Endodermal cell (in vitro differentiated cells): ENCODE results near the gene SMAD7. TPM values are rescaled to one million over a fixed set of nuclear protein-coding genes. Genes with fewer than 3 reads are reported as not detected.
A peak's percentile ranks its signal among the peaks of the same experiment; 100 is the strongest.

Experiments
- DNase-seq: peaks from one replicate; pipeline ENCODE4 v3.0.0-alpha.2; 2017
- H3K27ac ChIP-seq: 2 replicates; pipeline ENCODE4 v1.5.1; 2013; ENCODE audit warnings: mild to moderate bottlenecking, low read depth, low read length, moderate library complexity
- H3K27me3 ChIP-seq: 2 replicates; pipeline ENCODE4 v1.6.1; 2013; ENCODE audit warnings: mild to moderate bottlenecking, low read length, moderate library complexity; ENCODE audit not compliant: insufficient read depth, control insufficient read depth, poor library complexity, severe bottlenecking
- H3K36me3 ChIP-seq: 2 replicates; pipeline ENCODE4 v1.7.0; 2013; ENCODE audit warnings: mild to moderate bottlenecking, low read length, moderate library complexity; ENCODE audit not compliant: control insufficient read depth, insufficient read depth
- H3K4me1 ChIP-seq: one replicate; pipeline ENCODE4 v1.7.0; 2013; ENCODE audit warnings: low read length; ENCODE audit not compliant: control insufficient read depth, insufficient read depth
- H3K4me3 ChIP-seq: 2 replicates; pipeline ENCODE4 v1.5.1; 2013; ENCODE audit warnings: mild to moderate bottlenecking, low read length, moderate library complexity
- H3K9ac ChIP-seq: 2 replicates; pipeline ENCODE4 v1.6.1; 2013; ENCODE audit warnings: mild to moderate bottlenecking, low read length, moderate library complexity; ENCODE audit not compliant: poor library complexity, severe bottlenecking; ENCODE audit errors: extremely low read depth
- H3K9me3 ChIP-seq: 2 replicates; pipeline ENCODE4 v1.6.1; 2013; ENCODE audit warnings: mild to moderate bottlenecking, low read length, moderate library complexity; ENCODE audit not compliant: control insufficient read depth
- H3K27ac Mint-ChIP-seq: 2 replicates; pipeline ENCODE4 v1.8.0; 2020; ENCODE audit warnings: mixed read lengths
- H3K27me3 Mint-ChIP-seq: 2 replicates; pipeline ENCODE4 v1.8.0; 2021; ENCODE audit warnings: mild to moderate bottlenecking, mixed read lengths; ENCODE audit not compliant: insufficient read depth
- H3K36me3 Mint-ChIP-seq: 2 replicates; pipeline ENCODE4 v1.8.0; 2020; ENCODE audit warnings: low read depth, mixed read lengths
- H3K4me1 Mint-ChIP-seq: 2 replicates; pipeline ENCODE4 v1.8.0; 2020; ENCODE audit warnings: mixed read lengths
- H3K4me3 Mint-ChIP-seq: 2 replicates; pipeline ENCODE4 v1.8.0; 2020; ENCODE audit warnings: mild to moderate bottlenecking, moderate library complexity, mixed read lengths
- H3K9me3 Mint-ChIP-seq: 2 replicates; pipeline ENCODE4 v1.8.0; 2020; ENCODE audit warnings: mild to moderate bottlenecking, mixed read lengths
- WGBS, 2 experiments: methylation state at CpG; one replicate each; pipeline versions ENCODE4 v1.1.5 to v1.1.7; 2013; ENCODE audit warnings: missing lambda C conversion rate in 2 of 2, mixed read lengths in 1 of 2; ENCODE audit not compliant: insufficient coverage in 1 of 2, insufficient read length in 1 of 2; 5-methylcytosine and 5-hydroxymethylcytosine counted together
- total RNA-seq, 2 donors: library from RNA; stranded (reverse); fragmentation: NEBNext Ultra II Directional in 1 of 2; extraction: Animal tissue kit (Norgen Biotek cat#: 25700) in 1 of 2; gene quantifications; 2 replicates in 1 of 2; 3 replicates in 1 of 2; pipeline ENCODE4 v1.2.1, GENCODE V29; 2021
- TF ChIP-seq, protein P1 (sequence below): fragments of 200-600 bp; sonication (generic); conservative IDR thresholded peaks from 2 replicates; pipeline ENCODE4 v1.5.0; 2021; ENCODE audit warnings: antibody characterized with exemption, mild to moderate bottlenecking

SMAD7 gene
- total RNA-seq, 2 donors from 2014 or later = 52.4 to 67.4 TPM

DNA sequence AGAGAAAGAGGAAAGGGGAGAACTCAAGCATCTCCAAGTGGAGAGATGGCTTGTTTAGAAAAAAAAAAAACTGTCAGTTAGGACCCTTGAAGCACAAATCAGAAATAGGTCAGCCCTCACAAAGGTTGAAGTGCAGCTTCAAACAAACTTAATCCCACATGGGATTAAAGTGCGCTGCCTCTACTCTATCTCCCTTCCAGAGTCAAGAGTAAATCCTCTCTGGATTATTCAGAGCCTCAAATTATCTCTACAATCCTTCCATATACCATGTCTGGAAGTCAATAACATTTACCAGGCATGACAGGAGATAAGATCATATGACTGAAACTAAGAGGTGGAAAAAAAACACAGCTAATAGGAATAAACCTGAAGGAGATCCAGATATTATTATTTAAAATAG lies 69.8 kb downstream of the SMAD7 start:
- Histone ChIP-seq H3K27me3 (no peaks in the 10 kb centered on the region), H3K27ac (no peak overlapping the region), H3K9me3 (no peaks in the 10 kb centered on the region), H3K4me3 (no peak overlapping the region), H3K9ac (no peak overlapping the region), H3K36me3 (no peaks in the 10 kb centered on the region), H3K4me1 (peaks cover 3% of the 10 kb centered on the region)
- TF ChIP-seq, protein P1, sequence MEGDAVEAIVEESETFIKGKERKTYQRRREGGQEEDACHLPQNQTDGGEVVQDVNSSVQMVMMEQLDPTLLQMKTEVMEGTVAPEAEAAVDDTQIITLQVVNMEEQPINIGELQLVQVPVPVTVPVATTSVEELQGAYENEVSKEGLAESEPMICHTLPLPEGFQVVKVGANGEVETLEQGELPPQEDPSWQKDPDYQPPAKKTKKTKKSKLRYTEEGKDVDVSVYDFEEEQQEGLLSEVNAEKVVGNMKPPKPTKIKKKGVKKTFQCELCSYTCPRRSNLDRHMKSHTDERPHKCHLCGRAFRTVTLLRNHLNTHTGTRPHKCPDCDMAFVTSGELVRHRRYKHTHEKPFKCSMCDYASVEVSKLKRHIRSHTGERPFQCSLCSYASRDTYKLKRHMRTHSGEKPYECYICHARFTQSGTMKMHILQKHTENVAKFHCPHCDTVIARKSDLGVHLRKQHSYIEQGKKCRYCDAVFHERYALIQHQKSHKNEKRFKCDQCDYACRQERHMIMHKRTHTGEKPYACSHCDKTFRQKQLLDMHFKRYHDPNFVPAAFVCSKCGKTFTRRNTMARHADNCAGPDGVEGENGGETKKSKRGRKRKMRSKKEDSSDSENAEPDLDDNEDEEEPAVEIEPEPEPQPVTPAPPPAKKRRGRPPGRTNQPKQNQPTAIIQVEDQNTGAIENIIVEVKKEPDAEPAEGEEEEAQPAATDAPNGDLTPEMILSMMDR = no peak
- no peak for DNase-seq
- peaks cover 8% of the 10 kb centered on the region for H3K27me3 Mint-ChIP-seq
- H3K4me1 Mint-ChIP-seq = peaks cover 15% of the 10 kb centered on the region
- H3K4me3 Mint-ChIP-seq = no peak overlapping the region
- H3K27ac Mint-ChIP-seq = no peak overlapping the region
- H3K36me3 Mint-ChIP-seq = no peaks in the 10 kb centered on the region
- 100% methylated on average over 1 of the region's 1 CpG for WGBS, 2 experiments
- H3K9me3 Mint-ChIP-seq = peaks cover 1% of the 10 kb centered on the region

DNA sequence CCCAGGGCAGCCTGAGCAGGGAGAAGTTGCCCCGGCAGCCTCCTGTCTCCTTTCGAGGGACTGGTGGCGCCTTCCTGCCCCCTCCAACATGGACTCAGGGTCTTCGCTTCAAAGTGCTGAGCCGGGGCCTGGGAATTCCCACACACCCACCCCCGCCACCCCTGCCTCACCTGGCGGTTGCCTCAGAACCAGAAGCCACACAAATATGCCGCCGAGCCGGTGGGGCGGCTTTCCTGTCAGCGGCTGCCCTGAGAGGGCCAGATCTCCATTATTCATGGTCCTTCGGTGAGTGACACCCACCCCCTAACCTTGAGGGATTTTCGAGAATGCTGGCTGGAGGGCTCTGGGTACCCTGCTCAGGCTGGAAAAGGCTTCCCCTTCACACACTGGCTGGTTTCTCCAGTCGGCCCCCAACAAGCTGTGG lies 71.7 kb downstream of the SMAD7 start:
- H3K36me3 ChIP-seq = no peaks in the 10 kb centered on the region
- no peaks in the 10 kb centered on the region for H3K27me3 ChIP-seq
- Mint-ChIP-seq H3K27me3 (no peaks in the 10 kb centered on the region), H3K4me3 (no peak overlapping the region), H3K9me3 (peaks cover 1% of the 10 kb centered on the region), H3K36me3 (no peaks in the 10 kb centered on the region), H3K27ac (no peak overlapping the region), H3K4me1 (peaks cover 20% of the 10 kb centered on the region)
- H3K9ac ChIP-seq = no peak overlapping the region
- DNase-seq = peak; percentile 92
- H3K27ac ChIP-seq = no peak overlapping the region
- no peak overlapping the region for H3K4me3 ChIP-seq
- H3K4me1 ChIP-seq = peaks cover 9% of the 10 kb centered on the region
- WGBS, 2 experiments = 83 to 93% methylated on average over 8 to 15 of the region's 15 CpGs
- TF ChIP-seq, protein P1 = no peak
- no peaks in the 10 kb centered on the region for H3K9me3 ChIP-seq

DNA sequence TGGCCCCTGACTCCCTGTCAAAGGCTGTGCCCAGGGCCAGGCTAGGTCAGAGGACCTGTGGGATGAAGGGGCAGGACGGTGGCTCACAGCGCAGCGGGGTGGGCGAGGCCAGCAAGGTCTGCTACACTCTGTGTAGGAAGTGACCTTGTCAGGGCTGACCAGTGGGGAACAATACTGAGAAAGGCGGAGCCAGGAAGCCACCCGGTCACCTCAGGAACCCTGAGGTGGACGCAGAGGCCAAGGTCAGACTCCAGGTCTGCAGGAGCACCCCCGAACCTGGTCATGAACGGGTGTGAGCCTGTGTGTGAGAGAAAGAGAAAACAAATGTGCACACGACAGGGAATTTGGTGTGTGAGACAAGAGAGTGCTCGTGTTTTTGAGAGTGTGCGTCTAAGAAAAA lies 72.3 kb downstream of the SMAD7 start:
- TF ChIP-seq, protein P1 = no peak
- Histone ChIP-seq H3K4me3 (no peak overlapping the region), H3K27me3 (no peaks in the 10 kb centered on the region), H3K9me3 (no peaks in the 10 kb centered on the region), H3K9ac (no peak overlapping the region), H3K27ac (no peak overlapping the region), H3K4me1 (peaks cover 9% of the 10 kb centered on the region), H3K36me3 (no peaks in the 10 kb centered on the region)
- WGBS, 2 experiments = 90 to 94% methylated on average over 9 to 12 of the region's 12 CpGs
- DNase-seq = no peak
- no peak overlapping the region for H3K27ac Mint-ChIP-seq
- H3K27me3 Mint-ChIP-seq = no peaks in the 10 kb centered on the region
- peaks cover 20% of the 10 kb centered on the region for H3K4me1 Mint-ChIP-seq
- H3K4me3 Mint-ChIP-seq = no peak overlapping the region
- H3K9me3 Mint-ChIP-seq = peaks cover 1% of the 10 kb centered on the region
- no peaks in the 10 kb centered on the region for H3K36me3 Mint-ChIP-seq
